Measurements from ENCODE around the gene UIMC1. TPM values are rescaled to one million over a fixed set of nuclear protein-coding genes. Genes with fewer than 3 reads are reported as not detected.
"Not testable (repeated sequence)": the region's sequence is repeated elsewhere in the genome, so short reads cannot be mapped to it uniquely, and the experiment has no call there.

Gene UIMC1
- total RNA-seq, 1 donor from 2014 or later = 40.9 TPM

DNA sequence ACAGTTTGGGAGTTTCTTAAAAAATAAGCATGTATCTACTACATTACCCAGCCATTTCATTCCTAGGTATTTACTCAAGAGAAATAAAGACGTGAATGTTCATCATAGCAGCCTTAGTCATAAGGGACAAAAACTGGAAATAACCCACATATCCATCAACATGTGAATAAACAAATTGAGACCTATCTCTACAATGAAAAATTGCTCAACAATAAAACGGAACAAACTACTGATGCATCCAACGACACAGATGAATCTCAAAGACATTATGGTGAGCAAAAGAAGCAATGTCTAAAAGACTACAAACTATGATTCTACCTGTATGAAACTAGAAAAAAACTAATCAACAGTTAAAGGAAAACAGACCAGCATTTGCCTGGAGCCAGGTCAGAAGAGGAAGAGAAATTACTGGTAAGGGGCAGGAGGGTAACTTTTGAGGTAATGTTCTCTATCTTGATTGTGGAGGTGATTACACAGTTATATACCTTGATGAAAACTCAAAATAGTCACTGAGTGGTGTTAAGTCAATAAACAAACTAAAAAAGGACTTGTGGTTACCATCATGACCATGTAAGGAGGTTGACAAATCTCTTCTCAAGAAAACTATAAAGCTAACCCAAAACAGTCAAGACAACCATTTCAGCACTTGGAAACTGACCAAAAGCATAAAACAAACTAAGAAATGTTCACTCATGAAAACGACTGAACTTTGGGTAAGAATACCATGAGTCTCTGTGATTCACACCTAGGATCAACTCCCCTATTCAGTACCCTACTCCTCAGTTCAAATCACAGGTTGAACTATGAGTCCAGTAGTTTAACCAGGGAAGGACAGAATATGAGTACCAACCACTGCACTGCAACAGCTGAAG is 10.4 kb downstream of the UIMC1 start:
- Mint-ChIP-seq H3K27me3 (ENCODE audit: unreplicated experiment) (no peaks in the 10 kb centered on the region), H3K4me3 (ENCODE audit: unreplicated experiment) (no peak overlapping the region), H3K9me3 (ENCODE audit: unreplicated experiment) (no peaks in the 10 kb centered on the region), H3K27ac (ENCODE audit: unreplicated experiment) (no peak overlapping the region), H3K4me1 (ENCODE audit: unreplicated experiment) (peaks cover 3% of the 10 kb centered on the region), H3K36me3 (ENCODE audit: low read depth, unreplicated experiment) (peaks cover 7% of the 10 kb centered on the region)
- DNase-seq (ENCODE audit: low spot score) = no peak
- TF ChIP-seq CTCF (IDR thresholded peaks at IDR 0.05; ENCODE audit: unreplicated experiment) = no peak

GRCh38 chr5:176995122-176995490 is 11.5 kb downstream of the UIMC1 start:
- no peaks in the 10 kb centered on the region for H3K9me3 Mint-ChIP-seq (ENCODE audit: unreplicated experiment)

DNA sequence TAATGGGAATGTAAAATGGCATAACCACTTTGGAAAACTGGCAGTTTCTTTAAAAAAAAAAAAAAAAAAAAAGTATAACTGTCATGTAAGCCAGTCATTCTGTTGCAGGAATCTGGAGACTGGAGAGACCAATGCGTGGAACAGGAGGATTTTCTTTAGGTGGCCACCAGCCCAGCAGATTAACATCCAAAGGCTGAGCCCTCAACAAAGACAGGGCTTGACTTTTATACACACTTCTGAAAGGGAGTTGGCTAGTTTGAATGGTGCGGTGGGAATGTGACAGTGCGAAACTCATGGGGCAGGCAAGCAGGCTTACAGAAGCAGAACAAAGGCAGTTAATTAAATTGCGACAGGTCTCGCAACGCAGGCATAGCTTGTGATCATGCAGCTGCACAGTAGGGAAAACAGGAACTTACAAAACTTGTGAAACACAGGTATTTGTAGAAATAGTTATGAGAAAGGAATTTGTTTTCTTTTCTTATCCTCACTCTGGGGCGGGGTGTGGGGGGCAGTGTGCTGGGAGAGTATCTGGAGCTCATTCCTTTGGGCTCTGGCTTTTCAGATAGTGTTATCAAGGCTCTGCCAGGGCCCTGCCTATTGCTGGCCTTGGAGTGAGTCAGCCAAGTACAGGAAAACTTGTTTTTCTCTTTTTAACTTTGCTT is 12.0 kb downstream of the UIMC1 start:
- Mint-ChIP-seq H3K36me3 (ENCODE audit: low read depth, unreplicated experiment) (peaks cover 7% of the 10 kb centered on the region), H3K27me3 (ENCODE audit: unreplicated experiment) (no peaks in the 10 kb centered on the region), H3K27ac (ENCODE audit: unreplicated experiment) (no peak overlapping the region), H3K4me1 (ENCODE audit: unreplicated experiment) (peaks cover 3% of the 10 kb centered on the region), H3K9me3 (ENCODE audit: unreplicated experiment) (no peaks in the 10 kb centered on the region), H3K4me3 (ENCODE audit: unreplicated experiment) (no peak overlapping the region)
- DNase-seq (ENCODE audit: low spot score) = no peak
- TF ChIP-seq CTCF (IDR thresholded peaks at IDR 0.05; ENCODE audit: unreplicated experiment) = no peak

More at GRCh38 chr5:176995122-176995490, 11.5 kb downstream of the UIMC1 start:
- peaks cover 7% of the 10 kb centered on the region for H3K36me3 Mint-ChIP-seq (ENCODE audit: low read depth, unreplicated experiment)
- H3K4me3 Mint-ChIP-seq (ENCODE audit: unreplicated experiment) = no peak overlapping the region
- no peak for TF ChIP-seq CTCF (IDR thresholded peaks at IDR 0.05; ENCODE audit: unreplicated experiment)
- no peak overlapping the region for H3K27ac Mint-ChIP-seq (ENCODE audit: unreplicated experiment)
- H3K27me3 Mint-ChIP-seq (ENCODE audit: unreplicated experiment) = no peaks in the 10 kb centered on the region
- peaks cover 3% of the 10 kb centered on the region for H3K4me1 Mint-ChIP-seq (ENCODE audit: unreplicated experiment)
- no peak for DNase-seq (ENCODE audit: low spot score)

GRCh38 chr5:176993081-176993480 is 13.5 kb downstream of the UIMC1 start:
- DNase-seq (ENCODE audit: low spot score); H3K36me3 Mint-ChIP-seq (ENCODE audit: low read depth, unreplicated experiment); H3K27ac Mint-ChIP-seq (ENCODE audit: unreplicated experiment); H3K9me3 Mint-ChIP-seq (ENCODE audit: unreplicated experiment); H3K4me1 Mint-ChIP-seq (ENCODE audit: unreplicated experiment); H3K27me3 Mint-ChIP-seq (ENCODE audit: unreplicated experiment); H3K4me3 Mint-ChIP-seq (ENCODE audit: unreplicated experiment): not testable (repeated sequence)

- peaks cover 4% of the 10 kb centered on the region for H3K36me3 Mint-ChIP-seq (ENCODE audit: low read depth, unreplicated experiment)
- no peak for DNase-seq (ENCODE audit: low spot score)
- no peaks in the 10 kb centered on the region for H3K9me3 Mint-ChIP-seq (ENCODE audit: unreplicated experiment)
- no peak overlapping the region for H3K4me3 Mint-ChIP-seq (ENCODE audit: unreplicated experiment)
- H3K4me1 Mint-ChIP-seq (ENCODE audit: unreplicated experiment) = no peaks in the 10 kb centered on the region
- no peak for TF ChIP-seq CTCF (IDR thresholded peaks at IDR 0.05; ENCODE audit: unreplicated experiment)
- no peak overlapping the region for H3K27ac Mint-ChIP-seq (ENCODE audit: unreplicated experiment)
- H3K27me3 Mint-ChIP-seq (ENCODE audit: unreplicated experiment) = peaks cover 2% of the 10 kb centered on the region
These were observed 19.0 kb downstream of the UIMC1 start for GRCh38 chr5:176987583-176987982.

Data from endothelial cell (in vitro differentiated cells).